Breast epithelium (tissue), 3 donors: ENCODE results near the gene EFNA5.

Experiments used
- CTCF ChIP-seq, 3 donors: fragments of 450-650 bp; IDR thresholded peaks; one replicate each; pipeline ENCODE4 v1.5.1; 2016 to 2017; ENCODE audit warnings: antibody characterized with exemption in 3 of 3, mild to moderate bottlenecking in 3 of 3, moderate library complexity in 3 of 3
- POLR2A ChIP-seq: fragments of 450-650 bp; IDR thresholded peaks from one replicate; pipeline ENCODE4 v1.6.1; 2016; ENCODE audit warnings: antibody characterized with exemption, mild to moderate bottlenecking, moderate library complexity
- POLR2AphosphoS5 ChIP-seq, 3 donors: sonication (generic); formaldehyde crosslinking; IDR thresholded peaks; one replicate each; pipeline ENCODE4 v1.6.1; 2017; ENCODE audit warnings: antibody characterized with exemption in 3 of 3

- TF ChIP-seq CTCF (IDR thresholded peaks at IDR 0.05) (no peak), POLR2A (no peak), POLR2AphosphoS5 (IDR thresholded peaks at IDR 0.05) (no peak)
Measured at GRCh38 chr5:107404595-107405374, 266.0 kb downstream of the EFNA5 start.
